ENCODE data around the gene GIGYF1. TPM values are rescaled to one million over a fixed set of nuclear protein-coding genes. Genes with fewer than 3 reads are reported as not detected.
A peak's percentile ranks its signal among the peaks of the same experiment; 100 is the strongest.

The GIGYF1 gene
- total and polyA plus RNA-seq, 2 of the 13 experiments (the other 11 are each of a cell fraction or from before 2014, with no cell fraction given): 7.6 to 16.1 TPM

- TF ChIP-seq ZNF772 (CRISPR knock-in tag; IDR thresholded peaks at IDR 0.05) (peak; percentile 82; the same call in 1 of the 2 replicates), SP5 (CRISPR knock-in tag; IDR thresholded peaks at IDR 0.05; ENCODE audit: borderline replicate concordance, low read depth) (peak; percentile 33; the same call in 1 of the 2 replicates), MYNN (CRISPR knock-in tag; IDR thresholded peaks at IDR 0.05; ENCODE audit: low read depth) (peak; percentile 67; the same call in 1 of the 2 replicates), ZNF605 (CRISPR knock-in tag; IDR thresholded peaks at IDR 0.05) (peak; percentile 99), EP300 (IDR thresholded peaks at IDR 0.05; ENCODE audit: low read depth in 2 of 2, low read length in 2 of 2) (no peak), EP300 (CRISPR knock-in tag; IDR thresholded peaks at IDR 0.05; ENCODE audit: borderline replicate concordance) (no peak), ZSCAN21 (CRISPR knock-in tag; IDR thresholded peaks at IDR 0.05; ENCODE audit: borderline replicate concordance) (peak; percentile 76; the same call in 1 of the 2 replicates), ZNF441 (CRISPR knock-in tag; IDR thresholded peaks at IDR 0.05; ENCODE audit: borderline replicate concordance) (peak; percentile 91), FLYWCH1 (CRISPR knock-in tag; IDR thresholded peaks at IDR 0.05) (no peak), ZNF770 (CRISPR knock-in tag; IDR thresholded peaks at IDR 0.05) (peak; percentile 37; the same call in 1 of the 2 replicates), TCF12 (IDR thresholded peaks at IDR 0.05) (no peak), TCF12 (CRISPR knock-in tag; IDR thresholded peaks at IDR 0.05) (0 out of 2 replicates have a peak, but pooled peaks have one; percentile 56), NFKB2 (CRISPR knock-in tag; IDR thresholded peaks at IDR 0.05; ENCODE audit: borderline replicate concordance) (peak; percentile 89), ZNF24 (IDR thresholded peaks at IDR 0.05) (no peak), ZNF230 (CRISPR knock-in tag; IDR thresholded peaks at IDR 0.05) (0 out of 2 replicates have a peak, but pooled peaks have one; percentile 67), IRF9 (CRISPR knock-in tag; IDR thresholded peaks at IDR 0.05; ENCODE audit: borderline replicate concordance) (peak; percentile 43; the same call in 1 of the 2 replicates), STAT5B (CRISPR knock-in tag; IDR thresholded peaks at IDR 0.05) (peak; percentile 86; the same call in 1 of the 2 replicates), ZNF354B (CRISPR knock-in tag; IDR thresholded peaks at IDR 0.05) (0 out of 2 replicates have a peak, but pooled peaks have one; percentile 50), ZSCAN30 (CRISPR knock-in tag; IDR thresholded peaks at IDR 0.05) (0 out of 2 replicates have a peak, but pooled peaks have one; percentile 81), NR2C2 (CRISPR knock-in tag; IDR thresholded peaks at IDR 0.05; ENCODE audit: borderline replicate concordance) (0 out of 2 replicates have a peak, but pooled peaks have one; percentile 20), THAP8 (CRISPR knock-in tag; IDR thresholded peaks at IDR 0.05; ENCODE audit: borderline replicate concordance) (no peak), AFF4 (CRISPR knock-in tag; IDR thresholded peaks at IDR 0.05) (no peak)
Observed at GRCh38 chr7:100655908-100656674, 38.0 kb downstream of the GIGYF1 start, which contains the start of gene ACTL6B (continued).

All from HepG2 (cell line).